Adrenal gland (tissue), 5 donors: ENCODE data around the gene NHS.

Experiments used
- POLR2A ChIP-seq, 2 donors: fragments of 450-650 bp; IDR thresholded peaks; one replicate each; pipeline ENCODE4 v1.6.1; 2017; ENCODE audit warnings: antibody characterized with exemption in 2 of 2, mild to moderate bottlenecking in 2 of 2, moderate library complexity in 1 of 2
- TF ChIP-seq, protein P1 (sequence below), 6 experiments: fragments of 450-650 bp in 4 of 6; fragments of 200-600 bp in 2 of 6; sonication (generic) in 1 of 6; IDR thresholded peaks; 1 replicate in 5 of 6; 2 replicates in 1 of 6; pipeline versions ENCODE4 v1.5.1 to v1.8.0; 2016 to 2021; ENCODE audit warnings: antibody characterized with exemption in 6 of 6, mild to moderate bottlenecking in 2 of 6, moderate library complexity in 1 of 6
- donor health status: DM: no; HTN: no; CAD: no.

DNA sequence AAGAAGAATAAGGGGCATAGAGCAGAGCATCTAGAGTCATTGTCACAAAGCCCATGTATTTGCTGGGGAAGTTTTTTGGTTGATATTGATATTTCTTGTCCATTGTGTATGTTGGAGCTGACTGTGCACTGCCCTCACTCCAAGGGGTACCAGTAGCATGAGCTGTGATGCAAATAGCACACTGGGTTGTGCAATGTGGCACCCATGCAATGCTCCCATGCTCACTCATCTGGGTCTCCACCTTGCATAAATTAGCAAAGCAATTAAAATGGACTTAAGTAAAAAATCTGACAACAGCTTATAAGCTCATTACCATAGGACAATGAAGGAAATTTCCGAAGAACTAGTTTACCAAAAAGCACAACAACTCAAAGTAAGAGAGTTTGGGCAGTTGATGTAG is 87.9 kb downstream of the NHS start:
- TF ChIP-seq, protein P1, sequence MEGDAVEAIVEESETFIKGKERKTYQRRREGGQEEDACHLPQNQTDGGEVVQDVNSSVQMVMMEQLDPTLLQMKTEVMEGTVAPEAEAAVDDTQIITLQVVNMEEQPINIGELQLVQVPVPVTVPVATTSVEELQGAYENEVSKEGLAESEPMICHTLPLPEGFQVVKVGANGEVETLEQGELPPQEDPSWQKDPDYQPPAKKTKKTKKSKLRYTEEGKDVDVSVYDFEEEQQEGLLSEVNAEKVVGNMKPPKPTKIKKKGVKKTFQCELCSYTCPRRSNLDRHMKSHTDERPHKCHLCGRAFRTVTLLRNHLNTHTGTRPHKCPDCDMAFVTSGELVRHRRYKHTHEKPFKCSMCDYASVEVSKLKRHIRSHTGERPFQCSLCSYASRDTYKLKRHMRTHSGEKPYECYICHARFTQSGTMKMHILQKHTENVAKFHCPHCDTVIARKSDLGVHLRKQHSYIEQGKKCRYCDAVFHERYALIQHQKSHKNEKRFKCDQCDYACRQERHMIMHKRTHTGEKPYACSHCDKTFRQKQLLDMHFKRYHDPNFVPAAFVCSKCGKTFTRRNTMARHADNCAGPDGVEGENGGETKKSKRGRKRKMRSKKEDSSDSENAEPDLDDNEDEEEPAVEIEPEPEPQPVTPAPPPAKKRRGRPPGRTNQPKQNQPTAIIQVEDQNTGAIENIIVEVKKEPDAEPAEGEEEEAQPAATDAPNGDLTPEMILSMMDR (IDR thresholded peaks at IDR 0.05), result no peak
- TF ChIP-seq POLR2A (IDR thresholded peaks at IDR 0.05), result no peak
